ENCODE results near the gene HNF4A.

- TF ChIP-seq ZNF274 (IDR thresholded peaks at IDR 0.05; ENCODE audit: low read depth, low read length) (no peak), SUZ12 (IDR thresholded peaks at IDR 0.05; ENCODE audit: extremely low read depth, insufficient read depth, insufficient read length) (no peak), YY1 (IDR thresholded peaks at IDR 0.05; ENCODE audit: insufficient read depth, insufficient read length) (no peak)
These were observed 71.6 kb downstream of the HNF4A start for GRCh38 chr20:44426879-44427790.

All from NT2/D1 (cell line).